Measurements from ENCODE around the gene NOL4L. TPM values are rescaled to one million over a fixed set of nuclear protein-coding genes. Genes with fewer than 3 reads are reported as not detected.

NOL4L gene
- total RNA-seq, 2 experiments from 2014 or later: 53.1 to 55.6 TPM

- H3K36me3 ChIP-seq (ENCODE audit: insufficient read depth, low read length): peaks cover 7% of the 10 kb centered on the region
- peaks cover 97% of the 10 kb centered on the region for H3K4me1 ChIP-seq (ENCODE audit: insufficient read depth, low read length)
- peaks cover 10% of the 10 kb centered on the region for H3K36me3 Mint-ChIP-seq (ENCODE audit: low read depth)
- peaks cover 65% of the 10 kb centered on the region for H3K4me1 Mint-ChIP-seq (ENCODE audit: low read depth)
- TF ChIP-seq CTCF (IDR thresholded peaks at IDR 0.05): no peak
- H3K9me3 Mint-ChIP-seq: no peaks in the 10 kb centered on the region
- peak overlapping the region; percentile 72 for H3K4me3 Mint-ChIP-seq
- H3K9me3 ChIP-seq (ENCODE audit: control insufficient read depth in 1 of 2, insufficient read depth in 1 of 2, low read length in 2 of 2): no peaks in the 10 kb centered on the region
- no peaks in the 10 kb centered on the region for H3K27me3 Mint-ChIP-seq
- DNase-seq: no peak
- no peak overlapping the region for H3K27ac ChIP-seq (ENCODE audit: low read depth in 1 of 2, low read length in 2 of 2)
- intact Hi-C loops (cut with DNase I, micrococcal nuclease): no loop called here
- ChIA-PET CTCF (no interaction called here), POLR2A (interaction anchor here (11.6 kb wide), 1 partner anchor 39 kb away, joined by 178 read pairs; no protein-coding TSS in a partner anchor)
- H3K27me3 ChIP-seq (ENCODE audit: control insufficient read depth in 1 of 2, insufficient read depth in 2 of 2, low read length in 2 of 2): no peaks in the 10 kb centered on the region
- H3K4me3 ChIP-seq (ENCODE audit: low read length): no peak overlapping the region
- ATAC-seq (ENCODE audit: poor library complexity): no peak
- H3K27ac Mint-ChIP-seq: peak overlapping the region; percentile 83
Observed at GRCh38 chr20:32577657-32578056, 7.5 kb downstream of the NOL4L start.

DNA sequence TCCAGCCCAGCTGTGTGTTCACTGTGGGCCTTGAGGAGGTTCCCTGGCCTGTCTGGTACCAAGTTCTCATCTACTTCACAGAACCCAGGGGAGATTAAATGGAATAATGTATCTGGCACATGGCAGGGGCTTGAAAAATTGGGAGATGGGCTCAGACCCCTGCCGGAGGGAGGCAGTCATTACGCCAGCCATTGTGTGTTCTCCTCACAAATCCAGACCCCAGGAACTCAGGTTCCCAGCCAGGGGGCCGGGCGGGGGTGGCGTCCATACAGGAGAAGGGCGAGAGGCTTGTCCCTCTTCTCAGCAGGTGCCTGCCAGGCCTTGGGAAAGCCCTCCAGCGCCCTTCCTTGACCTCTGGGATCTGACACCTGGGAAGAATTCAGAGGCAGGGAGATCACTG lies 8.1 kb downstream of the NOL4L start:
- Histone ChIP-seq H3K4me3 (ENCODE audit: low read length) (no peak overlapping the region), H3K9me3 (ENCODE audit: control insufficient read depth in 1 of 2, insufficient read depth in 1 of 2, low read length in 2 of 2) (no peaks in the 10 kb centered on the region), H3K4me1 (ENCODE audit: insufficient read depth, low read length) (peaks cover 97% of the 10 kb centered on the region), H3K27ac (ENCODE audit: low read depth in 1 of 2, low read length in 2 of 2) (peak overlapping the region in 1 of 2 donors; percentile 40), H3K27me3 (ENCODE audit: control insufficient read depth in 1 of 2, insufficient read depth in 2 of 2, low read length in 2 of 2) (no peaks in the 10 kb centered on the region), H3K36me3 (ENCODE audit: insufficient read depth, low read length) (peaks cover 9% of the 10 kb centered on the region)
- Mint-ChIP-seq H3K27ac (peak overlapping the region; percentile 83), H3K4me3 (no peak overlapping the region), H3K36me3 (ENCODE audit: low read depth) (peaks cover 12% of the 10 kb centered on the region), H3K27me3 (no peaks in the 10 kb centered on the region), H3K9me3 (no peaks in the 10 kb centered on the region), H3K4me1 (ENCODE audit: low read depth) (peaks cover 66% of the 10 kb centered on the region)
- TF ChIP-seq CTCF (IDR thresholded peaks at IDR 0.05): no peak
- no peak for ATAC-seq (ENCODE audit: poor library complexity)
- ChIA-PET CTCF (no interaction called here), POLR2A (interaction anchor here (0.9 to 11.6 kb wide), 2 partner anchors 38 to 39 kb away, joined by 3 to 178 read pairs; no protein-coding TSS in a partner anchor)
- DNase-seq: no peak
- intact Hi-C loops (cut with DNase I, micrococcal nuclease): no loop called here

DNA sequence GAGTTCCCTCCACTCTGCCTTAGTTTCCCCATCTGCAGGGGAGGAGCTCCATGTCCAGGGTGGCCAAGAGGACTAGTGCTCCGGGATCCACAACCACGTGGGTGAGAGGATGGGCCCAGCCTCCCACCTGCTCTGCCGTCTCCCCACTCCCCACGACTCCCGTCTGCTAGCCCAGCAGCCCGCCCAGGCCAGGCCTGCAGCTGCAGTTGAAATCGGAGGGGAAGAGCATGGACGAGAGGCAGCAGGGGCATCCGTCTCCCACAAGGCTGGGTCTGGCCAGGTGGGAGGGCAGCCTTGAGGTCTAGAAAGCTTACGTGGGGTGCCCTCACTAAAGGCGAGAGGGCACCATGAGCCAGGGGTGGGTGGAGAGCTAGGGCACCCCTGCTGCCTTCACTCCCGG lies 8.6 kb downstream of the NOL4L start:
- no peak for ATAC-seq (ENCODE audit: poor library complexity)

More for the DNA sequence above, 8.6 kb downstream of the NOL4L start:
- DNase-seq: no peak
- Histone ChIP-seq H3K4me1 (ENCODE audit: insufficient read depth, low read length) (peaks cover 97% of the 10 kb centered on the region), H3K27me3 (ENCODE audit: control insufficient read depth in 1 of 2, insufficient read depth in 2 of 2, low read length in 2 of 2) (no peaks in the 10 kb centered on the region), H3K36me3 (ENCODE audit: insufficient read depth, low read length) (peaks cover 14% of the 10 kb centered on the region), H3K4me3 (ENCODE audit: low read length) (no peak overlapping the region), H3K9me3 (ENCODE audit: control insufficient read depth in 1 of 2, insufficient read depth in 1 of 2, low read length in 2 of 2) (no peaks in the 10 kb centered on the region), H3K27ac (ENCODE audit: low read depth in 1 of 2, low read length in 2 of 2) (peak overlapping the region in 1 of 2 donors; percentile 40)
- H3K4me1 Mint-ChIP-seq (ENCODE audit: low read depth): peaks cover 66% of the 10 kb centered on the region
- H3K36me3 Mint-ChIP-seq (ENCODE audit: low read depth): peaks cover 12% of the 10 kb centered on the region
- ChIA-PET CTCF (no interaction called here), POLR2A (interaction anchor here (0.9 kb wide), 1 partner anchor 37 kb away, joined by 3 read pairs; no protein-coding TSS in a partner anchor)
- no peaks in the 10 kb centered on the region for H3K9me3 Mint-ChIP-seq
- intact Hi-C loops (cut with DNase I, micrococcal nuclease): no loop called here
- H3K27me3 Mint-ChIP-seq: no peaks in the 10 kb centered on the region
- no peak overlapping the region for H3K4me3 Mint-ChIP-seq
- H3K27ac Mint-ChIP-seq: peak overlapping the region; percentile 83
- TF ChIP-seq CTCF (IDR thresholded peaks at IDR 0.05): no peak
